PC-3 (cell line): ENCODE results near the gene PADI1.

Experiments
- EZH2 ChIP-seq: fragments of 300-600 bp; sonication (generic); IDR thresholded peaks from one replicate; pipeline ENCODE4 v1.6.1; 2017; ENCODE audit warnings: antibody characterized with exemption, mild to moderate bottlenecking, low read length; ENCODE audit not compliant: unreplicated experiment
- EZH2phosphoT487 ChIP-seq: fragments of 300-600 bp; sonication (generic); IDR thresholded peaks from 2 replicates; pipeline ENCODE4 v1.6.1; 2018; ENCODE audit warnings: mild to moderate bottlenecking, antibody characterized with exemption, low read length, borderline replicate concordance
- TF ChIP-seq, protein P1 (sequence below): fragments of 300-600 bp; sonication (generic); conservative IDR thresholded peaks from 2 replicates; pipeline ENCODE4 v1.5.1; 2017; ENCODE audit warnings: antibody characterized with exemption, low read depth, mild to moderate bottlenecking, low read length

GRCh38 chr1:17207540-17207939 is 2.6 kb downstream of the PADI1 start:
- TF ChIP-seq, protein P1, sequence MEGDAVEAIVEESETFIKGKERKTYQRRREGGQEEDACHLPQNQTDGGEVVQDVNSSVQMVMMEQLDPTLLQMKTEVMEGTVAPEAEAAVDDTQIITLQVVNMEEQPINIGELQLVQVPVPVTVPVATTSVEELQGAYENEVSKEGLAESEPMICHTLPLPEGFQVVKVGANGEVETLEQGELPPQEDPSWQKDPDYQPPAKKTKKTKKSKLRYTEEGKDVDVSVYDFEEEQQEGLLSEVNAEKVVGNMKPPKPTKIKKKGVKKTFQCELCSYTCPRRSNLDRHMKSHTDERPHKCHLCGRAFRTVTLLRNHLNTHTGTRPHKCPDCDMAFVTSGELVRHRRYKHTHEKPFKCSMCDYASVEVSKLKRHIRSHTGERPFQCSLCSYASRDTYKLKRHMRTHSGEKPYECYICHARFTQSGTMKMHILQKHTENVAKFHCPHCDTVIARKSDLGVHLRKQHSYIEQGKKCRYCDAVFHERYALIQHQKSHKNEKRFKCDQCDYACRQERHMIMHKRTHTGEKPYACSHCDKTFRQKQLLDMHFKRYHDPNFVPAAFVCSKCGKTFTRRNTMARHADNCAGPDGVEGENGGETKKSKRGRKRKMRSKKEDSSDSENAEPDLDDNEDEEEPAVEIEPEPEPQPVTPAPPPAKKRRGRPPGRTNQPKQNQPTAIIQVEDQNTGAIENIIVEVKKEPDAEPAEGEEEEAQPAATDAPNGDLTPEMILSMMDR = no peak
- TF ChIP-seq EZH2 (no peak), EZH2phosphoT487 (no peak)
